Natural killer cell treated with Interleukin-12 subunit alpha and Interleukin-12 subunit beta and Interleukin-15 and Interleukin-18, amount 100 ng/mL, for 72 hours (primary cell): ENCODE results near the gene MFN1. TPM values are rescaled to one million over a fixed set of nuclear protein-coding genes. Genes with fewer than 3 reads are reported as not detected.

Source experiments
- ATAC-seq, 2 donors: fragments of 150-1000 bp; cut with Tn5 transposase in 1 of 2; sonication (Bioruptor Pico), chemical (Tn5 transposase) in 1 of 2; 2 replicates each; pipeline ENCODE4 v1.10.0; 2021
- DNase-seq: peaks from one replicate; pipeline ENCODE4 v3.0.0; 2022; ENCODE audit warnings: low spot score
- H3K27ac Mint-ChIP-seq, 2 donors: 1 replicate in 1 of 2; 2 replicates in 1 of 2; pipeline ENCODE4 v1.8.0; 2022; ENCODE audit warnings: mixed read lengths in 2 of 2, mild to moderate bottlenecking in 1 of 2, moderate library complexity in 1 of 2
- H3K27me3 Mint-ChIP-seq, 2 donors: 1 replicate in 1 of 2; 2 replicates in 1 of 2; pipeline ENCODE4 v1.8.0; 2022; ENCODE audit warnings: mixed read lengths in 2 of 2
- H3K36me3 Mint-ChIP-seq: one replicate; pipeline ENCODE4 v1.8.0; 2022; ENCODE audit warnings: mixed read lengths
- H3K4me1 Mint-ChIP-seq, 2 donors: 1 replicate in 1 of 2; 2 replicates in 1 of 2; pipeline ENCODE4 v1.8.0; 2022; ENCODE audit warnings: low read depth in 2 of 2, mixed read lengths in 2 of 2, mild to moderate bottlenecking in 1 of 2
- H3K4me3 Mint-ChIP-seq: one replicate; pipeline ENCODE4 v1.8.0; 2022; ENCODE audit warnings: mixed read lengths
- H3K9me3 Mint-ChIP-seq: 2 replicates; pipeline ENCODE4 v1.8.0; 2022; ENCODE audit warnings: mixed read lengths
- total RNA-seq, 2 donors: library from RNA; stranded (reverse); gene quantifications; one replicate each; pipeline ENCODE4 v1.2.3, GENCODE V29; 2022

MFN1 gene
- total RNA-seq, 2 donors from 2014 or later = 33.6 to 39.5 TPM

DNA sequence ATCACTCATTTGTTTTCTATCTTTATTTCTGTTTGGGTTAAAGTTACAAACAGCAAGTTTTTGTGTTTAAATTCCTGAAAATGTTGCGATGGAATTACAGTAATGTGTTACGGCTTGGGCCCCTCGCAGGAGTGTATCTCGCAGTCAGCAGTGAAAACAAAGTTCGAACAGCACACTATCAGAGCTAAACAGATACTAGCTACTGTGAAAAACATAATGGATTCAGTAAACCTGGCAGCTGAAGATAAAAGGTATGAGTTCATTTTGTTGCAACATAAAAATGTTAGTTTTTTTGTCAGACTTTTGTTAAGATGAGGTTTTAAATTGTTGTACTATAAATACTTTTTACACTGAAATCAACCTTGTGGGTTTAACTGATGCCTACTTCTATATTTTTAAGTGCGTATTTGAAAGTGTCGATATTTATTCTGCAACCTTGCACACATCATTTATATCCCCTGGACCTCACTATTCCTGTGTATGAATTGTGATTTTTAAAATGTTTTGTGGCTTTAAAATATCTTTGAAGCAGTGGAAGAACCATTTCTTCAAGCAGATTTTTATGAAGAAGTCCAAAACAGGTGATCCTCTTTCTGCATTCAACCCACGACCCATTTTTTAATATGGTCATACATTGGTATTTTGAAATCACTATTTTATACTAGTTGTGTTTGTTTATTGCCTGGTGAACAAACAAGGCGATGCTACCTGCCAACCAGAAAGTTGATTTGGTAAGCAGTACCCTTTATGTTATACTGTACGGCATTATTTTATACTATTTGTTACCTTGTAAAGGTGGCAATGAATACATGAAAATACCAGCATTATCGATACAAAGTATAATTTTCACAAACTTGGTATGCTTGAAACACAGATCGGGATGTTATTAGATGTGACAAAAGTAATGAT lies 27.8 kb downstream of the MFN1 start:
- Mint-ChIP-seq H3K4me3 (no peak overlapping the region), H3K27ac (no peak overlapping the region), H3K27me3 (no peaks in the 10 kb centered on the region), H3K36me3 (peaks cover under 1% of the 10 kb centered on the region), H3K9me3 (no peaks in the 10 kb centered on the region), H3K4me1 (no peaks in the 10 kb centered on the region)
- DNase-seq = no peak
- ATAC-seq = no peak

DNA sequence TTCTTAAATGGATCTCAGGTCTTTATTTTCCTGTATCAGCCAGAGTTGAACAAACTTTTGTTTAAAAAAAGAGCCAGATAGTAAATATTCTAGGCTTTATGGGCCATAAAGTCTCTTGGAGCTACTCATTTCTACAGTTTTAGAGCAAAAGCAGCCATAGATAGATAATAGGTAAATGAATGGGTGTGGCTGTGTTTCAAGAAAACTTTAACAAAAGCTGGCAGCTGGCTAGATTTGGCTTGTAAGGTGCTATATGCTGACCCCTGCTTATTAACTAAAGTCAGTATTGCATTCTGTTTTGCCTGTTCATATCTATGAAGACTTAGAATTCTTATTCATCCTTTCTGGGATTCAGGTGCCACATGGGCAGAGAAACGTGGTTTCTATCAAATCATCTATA lies 29.0 kb downstream of the MFN1 start:
- ATAC-seq (no peak), DNase-seq (no peak)
- Mint-ChIP-seq H3K9me3 (no peaks in the 10 kb centered on the region), H3K4me3 (no peak overlapping the region), H3K4me1 (peaks cover 0 to 3% of the 10 kb centered on the region in 2 donors), H3K27ac (no peak overlapping the region), H3K27me3 (no peaks in the 10 kb centered on the region), H3K36me3 (peaks cover 9% of the 10 kb centered on the region)

DNA sequence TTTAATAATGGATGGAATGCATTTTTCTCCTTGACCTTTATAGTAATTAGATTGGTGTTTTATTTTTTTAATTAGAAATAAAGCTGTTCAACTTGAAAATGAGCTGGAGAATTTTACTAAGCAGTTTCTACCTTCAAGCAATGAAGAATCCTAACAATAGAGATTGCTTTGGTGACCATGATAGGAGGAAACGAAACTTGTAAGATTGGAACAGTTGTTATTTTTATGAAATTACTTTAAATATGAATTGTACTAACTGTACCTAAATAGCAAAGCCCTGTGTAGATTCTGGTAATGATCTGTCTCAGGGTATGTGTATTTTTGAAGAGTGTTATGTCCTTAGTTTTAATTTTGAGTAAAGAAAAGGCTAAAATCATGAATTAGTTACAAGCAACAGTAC lies 44.4 kb downstream of the MFN1 start:
- H3K9me3 Mint-ChIP-seq = no peaks in the 10 kb centered on the region
- no peak overlapping the region for H3K4me3 Mint-ChIP-seq
- no peak for ATAC-seq
- peaks cover 7% of the 10 kb centered on the region for H3K36me3 Mint-ChIP-seq
- H3K27me3 Mint-ChIP-seq = no peaks in the 10 kb centered on the region
- no peaks in the 10 kb centered on the region for H3K4me1 Mint-ChIP-seq
- H3K27ac Mint-ChIP-seq = no peak overlapping the region
- no peak for DNase-seq

GRCh38 chr3:179398574-179399231 lies 51.2 kb downstream of the MFN1 start:
- no peak overlapping the region for H3K4me3 Mint-ChIP-seq
- H3K9me3 Mint-ChIP-seq = no peaks in the 10 kb centered on the region
- ATAC-seq (no peak), DNase-seq (no peak)
- no peaks in the 10 kb centered on the region for H3K4me1 Mint-ChIP-seq
- no peaks in the 10 kb centered on the region for H3K27me3 Mint-ChIP-seq
- no peak overlapping the region for H3K27ac Mint-ChIP-seq
- no peaks in the 10 kb centered on the region for H3K36me3 Mint-ChIP-seq

GRCh38 chr3:179401561-179401960 lies 54.1 kb downstream of the MFN1 start:
- Mint-ChIP-seq H3K4me3 (no peak overlapping the region), H3K4me1 (no peaks in the 10 kb centered on the region), H3K9me3 (no peaks in the 10 kb centered on the region), H3K36me3 (no peaks in the 10 kb centered on the region), H3K27me3 (no peaks in the 10 kb centered on the region), H3K27ac (no peak overlapping the region)
- ATAC-seq (no peak), DNase-seq (no peak)

- Mint-ChIP-seq H3K27ac (no peak overlapping the region), H3K9me3 (no peaks in the 10 kb centered on the region)
- ATAC-seq = no peak
Measured at GRCh38 chr3:179402963-179403362, 55.5 kb downstream of the MFN1 start.

GRCh38 chr3:179404307-179404706 lies 56.8 kb downstream of the MFN1 start:
- Mint-ChIP-seq H3K36me3 (no peaks in the 10 kb centered on the region), H3K27me3 (no peaks in the 10 kb centered on the region), H3K9me3 (no peaks in the 10 kb centered on the region), H3K4me1 (no peaks in the 10 kb centered on the region), H3K4me3 (no peak overlapping the region), H3K27ac (no peak overlapping the region)
- ATAC-seq (no peak), DNase-seq (no peak)

More at GRCh38 chr3:179402963-179403362, 55.5 kb downstream of the MFN1 start:
- H3K4me1 Mint-ChIP-seq = no peaks in the 10 kb centered on the region
- no peak overlapping the region for H3K4me3 Mint-ChIP-seq
- no peaks in the 10 kb centered on the region for H3K36me3 Mint-ChIP-seq
- DNase-seq = no peak
- no peaks in the 10 kb centered on the region for H3K27me3 Mint-ChIP-seq

DNA sequence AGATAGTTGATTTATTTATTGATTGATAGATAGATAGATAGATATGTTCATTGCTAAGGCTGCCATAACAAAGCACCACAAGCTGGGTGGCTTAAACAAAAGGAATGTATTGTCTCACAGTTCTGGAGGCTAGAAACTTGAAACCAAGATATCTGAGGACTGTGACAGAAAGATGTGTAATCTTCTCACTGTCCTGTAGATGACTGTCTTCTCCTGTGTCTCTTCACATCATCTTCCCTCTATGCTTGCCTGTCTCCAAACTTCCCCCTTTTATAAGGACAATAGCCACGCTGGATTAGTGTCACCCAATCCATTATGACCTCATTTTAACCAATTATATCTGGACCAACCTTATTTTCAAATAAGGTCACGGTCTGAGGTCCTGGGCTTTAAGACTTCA lies 62.8 kb downstream of the MFN1 start:
- Mint-ChIP-seq H3K27me3 (no peaks in the 10 kb centered on the region), H3K36me3 (no peaks in the 10 kb centered on the region), H3K27ac (no peak overlapping the region), H3K4me3 (no peak overlapping the region), H3K4me1 (peaks cover 0 to 3% of the 10 kb centered on the region in 2 donors), H3K9me3 (no peaks in the 10 kb centered on the region)
- no peak for ATAC-seq
- DNase-seq = no peak

GRCh38 chr3:179410999-179411398 lies 63.5 kb downstream of the MFN1 start:
- ATAC-seq (no peak), DNase-seq (no peak)
- Mint-ChIP-seq H3K27ac (no peak overlapping the region), H3K9me3 (no peaks in the 10 kb centered on the region), H3K4me3 (no peak overlapping the region), H3K36me3 (no peaks in the 10 kb centered on the region), H3K27me3 (no peaks in the 10 kb centered on the region), H3K4me1 (peaks cover 0 to 3% of the 10 kb centered on the region in 2 donors)

- Mint-ChIP-seq H3K9me3 (no peaks in the 10 kb centered on the region), H3K4me3 (no peak overlapping the region), H3K27ac (no peak overlapping the region), H3K4me1 (peaks cover 0 to 3% of the 10 kb centered on the region in 2 donors), H3K36me3 (no peaks in the 10 kb centered on the region), H3K27me3 (no peaks in the 10 kb centered on the region)
- DNase-seq = no peak
- ATAC-seq = no peak
Measured at GRCh38 chr3:179414804-179415203, 67.3 kb downstream of the MFN1 start.

DNA sequence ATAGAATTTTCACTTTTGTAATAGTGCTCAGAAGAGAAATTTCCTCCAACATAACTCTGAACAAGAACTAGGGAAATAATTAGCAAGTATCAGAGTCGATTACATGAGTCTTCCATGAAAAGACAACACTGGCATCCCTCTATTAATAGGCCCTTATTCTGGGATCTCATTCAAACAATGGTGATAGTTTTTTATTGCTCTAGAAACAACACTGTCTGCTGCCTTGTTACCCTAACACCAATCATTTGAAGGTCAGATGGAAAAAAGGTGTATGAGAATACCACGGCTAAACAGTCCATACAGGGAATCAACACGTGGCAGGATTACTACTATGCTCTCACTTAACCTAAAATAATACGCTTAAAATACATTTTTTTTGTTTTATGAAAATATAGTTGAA lies 67.9 kb downstream of the MFN1 start:
- ATAC-seq (no peak), DNase-seq (no peak)
- Mint-ChIP-seq H3K36me3 (no peaks in the 10 kb centered on the region), H3K4me1 (peaks cover 0 to 2% of the 10 kb centered on the region in 2 donors), H3K4me3 (no peak overlapping the region), H3K27ac (no peak overlapping the region), H3K27me3 (no peaks in the 10 kb centered on the region), H3K9me3 (no peaks in the 10 kb centered on the region)

GRCh38 chr3:179416681-179417080 lies 69.2 kb downstream of the MFN1 start:
- DNase-seq (no peak), ATAC-seq (no peak)
- Mint-ChIP-seq H3K4me3 (no peak overlapping the region), H3K27ac (no peak overlapping the region), H3K9me3 (no peaks in the 10 kb centered on the region), H3K27me3 (no peaks in the 10 kb centered on the region), H3K36me3 (no peaks in the 10 kb centered on the region), H3K4me1 (no peaks in the 10 kb centered on the region)

GRCh38 chr3:179418610-179419009 lies 71.1 kb downstream of the MFN1 start:
- no peaks in the 10 kb centered on the region for H3K4me1 Mint-ChIP-seq
- H3K9me3 Mint-ChIP-seq = no peaks in the 10 kb centered on the region
- DNase-seq (no peak), ATAC-seq (no peak)
- H3K36me3 Mint-ChIP-seq = no peaks in the 10 kb centered on the region
- H3K4me3 Mint-ChIP-seq = no peak overlapping the region
- H3K27me3 Mint-ChIP-seq = no peaks in the 10 kb centered on the region
- H3K27ac Mint-ChIP-seq = no peak overlapping the region

DNA sequence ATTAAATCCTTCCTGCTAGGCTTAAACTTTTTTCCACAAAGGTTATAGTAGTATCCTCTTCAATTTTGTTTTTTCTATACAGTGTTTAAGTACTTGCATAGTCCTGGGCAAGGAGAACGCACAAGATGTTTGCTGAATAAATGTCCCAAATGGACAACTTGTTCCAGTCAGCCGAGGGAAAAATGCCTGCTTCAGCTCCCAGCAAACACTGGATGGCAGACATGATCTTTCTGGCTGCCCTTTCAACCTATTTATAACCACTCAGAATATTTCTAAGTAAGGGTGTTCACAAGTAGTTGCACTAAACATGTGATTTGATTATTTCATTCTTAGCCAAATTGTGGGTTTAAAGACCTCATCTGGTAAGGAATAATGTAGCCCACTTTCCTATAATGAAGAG lies 74.0 kb downstream of the MFN1 start:
- Mint-ChIP-seq H3K27ac (no peak overlapping the region), H3K36me3 (no peaks in the 10 kb centered on the region), H3K9me3 (no peaks in the 10 kb centered on the region), H3K27me3 (peaks cover 0 to 2% of the 10 kb centered on the region in 2 donors), H3K4me1 (no peaks in the 10 kb centered on the region), H3K4me3 (no peak overlapping the region)
- ATAC-seq (no peak), DNase-seq (no peak)
